ENCODE data around the gene POGZ.
A peak's percentile ranks its signal among the peaks of the same experiment; 100 is the strongest.

DNA sequence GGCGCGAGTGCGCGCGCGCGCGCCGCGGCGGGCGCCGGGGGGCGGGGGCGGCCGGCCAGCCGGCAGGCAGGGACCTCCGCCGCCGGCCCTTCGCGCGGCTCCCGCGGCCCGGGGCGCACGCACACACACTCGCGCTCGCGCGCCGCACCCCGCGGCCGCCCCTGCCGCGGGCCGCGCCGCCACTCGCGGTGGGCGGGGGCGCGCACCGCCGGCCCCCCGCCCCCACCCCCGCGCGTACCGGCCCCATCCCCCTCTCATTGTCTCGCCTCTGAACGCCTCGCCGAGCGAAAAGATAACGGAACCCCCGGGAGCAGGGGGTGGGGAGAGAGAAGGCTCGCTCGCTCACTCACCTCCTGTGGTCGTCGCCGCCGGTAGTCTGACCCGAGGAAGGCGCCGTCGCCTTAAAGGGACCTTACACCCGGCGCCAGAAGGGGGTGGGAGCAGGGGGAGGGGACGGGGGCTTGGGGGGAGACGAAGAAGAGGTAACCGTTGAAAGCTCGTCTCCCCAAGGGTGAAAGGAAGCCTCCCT lies 428 bp downstream of the POGZ start:
- TF ChIP-seq, protein P1, sequence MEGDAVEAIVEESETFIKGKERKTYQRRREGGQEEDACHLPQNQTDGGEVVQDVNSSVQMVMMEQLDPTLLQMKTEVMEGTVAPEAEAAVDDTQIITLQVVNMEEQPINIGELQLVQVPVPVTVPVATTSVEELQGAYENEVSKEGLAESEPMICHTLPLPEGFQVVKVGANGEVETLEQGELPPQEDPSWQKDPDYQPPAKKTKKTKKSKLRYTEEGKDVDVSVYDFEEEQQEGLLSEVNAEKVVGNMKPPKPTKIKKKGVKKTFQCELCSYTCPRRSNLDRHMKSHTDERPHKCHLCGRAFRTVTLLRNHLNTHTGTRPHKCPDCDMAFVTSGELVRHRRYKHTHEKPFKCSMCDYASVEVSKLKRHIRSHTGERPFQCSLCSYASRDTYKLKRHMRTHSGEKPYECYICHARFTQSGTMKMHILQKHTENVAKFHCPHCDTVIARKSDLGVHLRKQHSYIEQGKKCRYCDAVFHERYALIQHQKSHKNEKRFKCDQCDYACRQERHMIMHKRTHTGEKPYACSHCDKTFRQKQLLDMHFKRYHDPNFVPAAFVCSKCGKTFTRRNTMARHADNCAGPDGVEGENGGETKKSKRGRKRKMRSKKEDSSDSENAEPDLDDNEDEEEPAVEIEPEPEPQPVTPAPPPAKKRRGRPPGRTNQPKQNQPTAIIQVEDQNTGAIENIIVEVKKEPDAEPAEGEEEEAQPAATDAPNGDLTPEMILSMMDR (IDR thresholded peaks at IDR 0.05; ENCODE audit: insufficient read depth, low read length) = no peak
- TF ChIP-seq POLR2AphosphoS5 (IDR thresholded peaks at IDR 0.05; ENCODE audit: low read depth) (peak; percentile 36; the same call in 1 of the 2 replicates), SPI1 (IDR thresholded peaks at IDR 0.05; ENCODE audit: borderline replicate concordance, low read depth) (no peak)
- TF ChIP-seq, protein P2, sequence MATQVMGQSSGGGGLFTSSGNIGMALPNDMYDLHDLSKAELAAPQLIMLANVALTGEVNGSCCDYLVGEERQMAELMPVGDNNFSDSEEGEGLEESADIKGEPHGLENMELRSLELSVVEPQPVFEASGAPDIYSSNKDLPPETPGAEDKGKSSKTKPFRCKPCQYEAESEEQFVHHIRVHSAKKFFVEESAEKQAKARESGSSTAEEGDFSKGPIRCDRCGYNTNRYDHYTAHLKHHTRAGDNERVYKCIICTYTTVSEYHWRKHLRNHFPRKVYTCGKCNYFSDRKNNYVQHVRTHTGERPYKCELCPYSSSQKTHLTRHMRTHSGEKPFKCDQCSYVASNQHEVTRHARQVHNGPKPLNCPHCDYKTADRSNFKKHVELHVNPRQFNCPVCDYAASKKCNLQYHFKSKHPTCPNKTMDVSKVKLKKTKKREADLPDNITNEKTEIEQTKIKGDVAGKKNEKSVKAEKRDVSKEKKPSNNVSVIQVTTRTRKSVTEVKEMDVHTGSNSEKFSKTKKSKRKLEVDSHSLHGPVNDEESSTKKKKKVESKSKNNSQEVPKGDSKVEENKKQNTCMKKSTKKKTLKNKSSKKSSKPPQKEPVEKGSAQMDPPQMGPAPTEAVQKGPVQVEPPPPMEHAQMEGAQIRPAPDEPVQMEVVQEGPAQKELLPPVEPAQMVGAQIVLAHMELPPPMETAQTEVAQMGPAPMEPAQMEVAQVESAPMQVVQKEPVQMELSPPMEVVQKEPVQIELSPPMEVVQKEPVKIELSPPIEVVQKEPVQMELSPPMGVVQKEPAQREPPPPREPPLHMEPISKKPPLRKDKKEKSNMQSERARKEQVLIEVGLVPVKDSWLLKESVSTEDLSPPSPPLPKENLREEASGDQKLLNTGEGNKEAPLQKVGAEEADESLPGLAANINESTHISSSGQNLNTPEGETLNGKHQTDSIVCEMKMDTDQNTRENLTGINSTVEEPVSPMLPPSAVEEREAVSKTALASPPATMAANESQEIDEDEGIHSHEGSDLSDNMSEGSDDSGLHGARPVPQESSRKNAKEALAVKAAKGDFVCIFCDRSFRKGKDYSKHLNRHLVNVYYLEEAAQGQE (IDR thresholded peaks at IDR 0.05; ENCODE audit: insufficient replicate concordance, low read depth) = no peak
